ENCODE results near the gene SHC2. TPM values are rescaled to one million over a fixed set of nuclear protein-coding genes. Genes with fewer than 3 reads are reported as not detected.

Gene SHC2
- total and polyA plus RNA-seq, 2 experiments from 2014 or later = 2.2 to 4.6 TPM

DNA sequence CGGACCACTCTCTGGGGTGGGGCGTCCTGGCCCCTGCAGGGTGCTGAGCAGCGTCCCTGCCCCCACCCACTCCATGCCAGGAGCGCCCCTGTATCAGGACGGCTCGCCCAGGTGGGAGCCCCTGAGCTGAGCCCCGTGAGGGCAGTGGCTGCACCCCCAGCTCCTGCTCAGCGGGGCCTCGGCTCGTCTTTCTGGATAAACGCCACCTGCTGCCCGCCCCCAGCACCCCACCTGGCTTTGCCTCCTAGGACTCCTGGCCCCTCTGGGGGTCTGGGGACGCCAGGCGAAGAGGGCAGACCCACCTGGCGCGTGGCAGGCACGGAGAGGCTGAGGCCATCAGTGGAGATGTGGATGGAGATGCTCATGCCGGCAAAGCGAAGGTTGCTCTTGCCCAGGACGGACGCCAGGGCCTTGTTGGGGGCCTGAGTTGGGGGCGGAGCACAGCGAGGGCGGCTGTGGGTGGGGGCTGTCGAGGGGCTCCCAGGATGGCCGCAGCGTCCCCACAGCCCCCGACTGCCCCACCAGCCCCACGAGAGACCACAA is 22.3 kb downstream of the SHC2 start:
- ATAC-seq (peak; percentile 35), DNase-seq (ENCODE audit: low spot score) (no peak)
- H4K20me1 ChIP-seq (replicated peaks; ENCODE audit: insufficient read depth) = no peaks in the 10 kb centered on the region
- TF ChIP-seq CTCF (conservative IDR thresholded peaks at IDR 0.05; ENCODE audit: low read depth in 2 of 2) (peak in 1 of 2 experiments; percentile 42; a peak in 3 of 4 replicates), STAT1 (IDR thresholded peaks at IDR 0.05; ENCODE audit: unreplicated experiment) (no peak)
- no peak overlapping the region for H2AFZ ChIP-seq
- peaks cover 9% of the 10 kb centered on the region for H3K4me1 Mint-ChIP-seq
- H3K36me3 Mint-ChIP-seq (ENCODE audit: low read depth) = no peaks in the 10 kb centered on the region
- H3K27me3 Mint-ChIP-seq (ENCODE audit: insufficient read depth, low read depth, poor library complexity) = peaks cover 13% of the 10 kb centered on the region
- H3K9me3 Mint-ChIP-seq = peaks cover 10% of the 10 kb centered on the region
- H3K4me3 Mint-ChIP-seq = no peak overlapping the region
- no peaks in the 10 kb centered on the region; the same call in 1 of the 2 replicates for H3K4me1 ChIP-seq (ENCODE audit: insufficient read depth)
- 0 out of 2 replicates have a peak overlapping the region, but pooled peaks have one; percentile 20 for H3K4me2 ChIP-seq
- no peaks in the 10 kb centered on the region for H3K9me2 ChIP-seq (ENCODE audit: insufficient read depth)
- peak overlapping the region; percentile 26; the same call in 1 of the 2 replicates for H3K4me3 ChIP-seq
- no peaks in the 10 kb centered on the region for H3K27me3 ChIP-seq (ENCODE audit: insufficient read depth)
- H3K79me2 ChIP-seq (replicated peaks; ENCODE audit: insufficient read depth) = no peaks in the 10 kb centered on the region
- no peaks in the 10 kb centered on the region for H3K36me3 ChIP-seq (ENCODE audit: insufficient read depth)
- H3K27ac ChIP-seq (ENCODE audit: low read depth) = no peak overlapping the region
- H3K27ac Mint-ChIP-seq = no peak overlapping the region
- 0 out of 2 replicates have a peak, but pooled peaks cover 2% of the 10 kb centered on the region for H3F3A ChIP-seq (replicated peaks; ENCODE audit: low read depth)

GRCh38 chr19:437041-437440 is 23.8 kb downstream of the SHC2 start:
- Histone ChIP-seq H3K4me1 (ENCODE audit: insufficient read depth) (no peaks in the 10 kb centered on the region; the same call in 1 of the 2 replicates), H3F3A (replicated peaks; ENCODE audit: low read depth) (0 out of 2 replicates have a peak, but pooled peaks cover 2% of the 10 kb centered on the region), H2AFZ (no peak overlapping the region), H3K4me3 (no peak overlapping the region), H3K27me3 (ENCODE audit: insufficient read depth) (no peaks in the 10 kb centered on the region), H4K20me1 (replicated peaks; ENCODE audit: insufficient read depth) (no peaks in the 10 kb centered on the region), H3K9me2 (ENCODE audit: insufficient read depth) (no peaks in the 10 kb centered on the region), H3K36me3 (ENCODE audit: insufficient read depth) (no peaks in the 10 kb centered on the region), H3K79me2 (replicated peaks; ENCODE audit: insufficient read depth) (no peaks in the 10 kb centered on the region), H3K27ac (ENCODE audit: low read depth) (no peak overlapping the region), H3K4me2 (no peak overlapping the region)
- no peak overlapping the region for H3K27ac Mint-ChIP-seq
- H3K4me1 Mint-ChIP-seq = peaks cover 9% of the 10 kb centered on the region
- ATAC-seq (no peak), DNase-seq (ENCODE audit: low spot score) (no peak)
- no peak overlapping the region; the same call in 2 of the 3 replicates for H3K4me3 Mint-ChIP-seq
- H3K27me3 Mint-ChIP-seq (ENCODE audit: insufficient read depth, low read depth, poor library complexity) = peaks cover 13% of the 10 kb centered on the region
- H3K36me3 Mint-ChIP-seq (ENCODE audit: low read depth) = no peaks in the 10 kb centered on the region
- H3K9me3 Mint-ChIP-seq = peaks cover 8% of the 10 kb centered on the region
- TF ChIP-seq EZH2 (IDR thresholded peaks at IDR 0.05; ENCODE audit: low read depth, unreplicated experiment) = no peak
- TF ChIP-seq ZNF331 (CRISPR knock-in tag; IDR thresholded peaks at IDR 0.05; ENCODE audit: low read depth) = no peak
- TF ChIP-seq NANOG (IDR thresholded peaks at IDR 0.05; ENCODE audit: borderline replicate concordance) = no peak
- TF ChIP-seq POLR2AphosphoS5 (IDR thresholded peaks at IDR 0.05; ENCODE audit: low read depth) = no peak
- no peak for TF ChIP-seq ZNF462 (CRISPR knock-in tag; IDR thresholded peaks at IDR 0.05)
- no peak for TF ChIP-seq CREB1 (CRISPR knock-in tag; IDR thresholded peaks at IDR 0.05; ENCODE audit: low read depth)
- no peak for TF ChIP-seq CTCF (conservative IDR thresholded peaks at IDR 0.05; ENCODE audit: low read depth in 2 of 2)
- TF ChIP-seq, protein P1, sequence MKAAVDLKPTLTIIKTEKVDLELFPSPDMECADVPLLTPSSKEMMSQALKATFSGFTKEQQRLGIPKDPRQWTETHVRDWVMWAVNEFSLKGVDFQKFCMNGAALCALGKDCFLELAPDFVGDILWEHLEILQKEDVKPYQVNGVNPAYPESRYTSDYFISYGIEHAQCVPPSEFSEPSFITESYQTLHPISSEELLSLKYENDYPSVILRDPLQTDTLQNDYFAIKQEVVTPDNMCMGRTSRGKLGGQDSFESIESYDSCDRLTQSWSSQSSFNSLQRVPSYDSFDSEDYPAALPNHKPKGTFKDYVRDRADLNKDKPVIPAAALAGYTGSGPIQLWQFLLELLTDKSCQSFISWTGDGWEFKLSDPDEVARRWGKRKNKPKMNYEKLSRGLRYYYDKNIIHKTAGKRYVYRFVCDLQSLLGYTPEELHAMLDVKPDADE (IDR thresholded peaks at IDR 0.05) = no peak
- no peak for TF ChIP-seq JUNB (IDR thresholded peaks at IDR 0.05; ENCODE audit: unreplicated experiment)
- TF ChIP-seq STAT1 (IDR thresholded peaks at IDR 0.05; ENCODE audit: unreplicated experiment) = no peak

Data from GM23338 (cell line).